NCI-H1092 treated with DMSO at 0.1 percent for 48 hours (cell line): ENCODE results near the gene TXNDC17.
"Not testable (repeated sequence)": the region's sequence is repeated elsewhere in the genome, so short reads cannot be mapped to it uniquely, and the experiment has no call there.

Experiments
- DNase-seq: peaks from one replicate; lab custom pipeline; 2025; lab: John Stamatoyannopoulos, UW

Gene TXNDC17

GRCh38 chr17:6636616-6637457 lies 4.0 kb upstream of the TXNDC17 start:
- no peak for DNase-seq

- no peak for DNase-seq
Observed at GRCh38 chr17:6637458-6637840, 3.4 kb upstream of the TXNDC17 start.

GRCh38 chr17:6638046-6638908 lies 2.6 kb upstream of the TXNDC17 start:
- DNase-seq: no peak

GRCh38 chr17:6639014-6639585 lies 1.8 kb upstream of the TXNDC17 start:
- no peak for DNase-seq

- DNase-seq: no peak
Observed at GRCh38 chr17:6639586-6640535, 999 bp upstream of the TXNDC17 start.

GRCh38 chr17:6641247-6641863 lies 495 bp downstream of the TXNDC17 start:
- DNase-seq: peak; percentile 23

- DNase-seq: no peak
Observed at GRCh38 chr17:6642592-6642991, 1.7 kb downstream of the TXNDC17 start.

- DNase-seq: no peak
Observed at GRCh38 chr17:6643451-6644125, 2.7 kb downstream of the TXNDC17 start.

GRCh38 chr17:6648181-6648580 lies 7.3 kb downstream of the TXNDC17 start:
- DNase-seq: no peak

GRCh38 chr17:6651354-6651918 lies 10.6 kb downstream of the TXNDC17 start, which contains the start of the genes C17orf100 and MED31:
C17orf100 (plus strand) TSS chr17:6651762; CDS start chr17:6651914, 152 bp downstream.
MED31 (minus strand) TSS chr17:6651605; CDS start chr17:6651528, 77 bp downstream.
- DNase-seq: peak; percentile 84

GRCh38 chr17:6651919-6652452 lies 11.1 kb downstream of the TXNDC17 start:
- DNase-seq: no peak

- peak; percentile 9 for DNase-seq
Observed at GRCh38 chr17:6654841-6655731, 14.2 kb downstream of the TXNDC17 start.

- DNase-seq: not testable (repeated sequence)
Observed at GRCh38 chr17:6655732-6656361, 15.0 kb downstream of the TXNDC17 start.

- not testable (repeated sequence) for DNase-seq
Observed at GRCh38 chr17:6656797-6657632, 16.2 kb downstream of the TXNDC17 start.

- DNase-seq: no peak
Observed at GRCh38 chr17:6657633-6658287, 16.9 kb downstream of the TXNDC17 start.

GRCh38 chr17:6658411-6658810 lies 17.6 kb downstream of the TXNDC17 start:
- not testable (repeated sequence) for DNase-seq

GRCh38 chr17:6660101-6660500 lies 19.2 kb downstream of the TXNDC17 start:
- DNase-seq: no peak
